Activated CD8-positive, alpha-beta memory T cell treated with anti-CD3 and anti-CD28 coated beads for 48 hours (primary cell): ENCODE measurements around the gene MARCKS.
"Not testable (repeated sequence)": the region's sequence is repeated elsewhere in the genome, so short reads cannot be mapped to it uniquely, and the experiment has no call there.

ENCODE experiments used
- DNase-seq, 3 experiments: peaks; one replicate each; pipeline ENCODE4 v3.0.0-alpha.2; 2020; ENCODE audit warnings: low read depth in 2 of 3, low spot score in 2 of 3

Gene MARCKS

GRCh38 chr6:113882336-113883022 lies 25.3 kb downstream of the MARCKS start:
- DNase-seq = no peak

- DNase-seq = no peak
Measured at GRCh38 chr6:113884011-113884410, 26.9 kb downstream of the MARCKS start.

- no peak for DNase-seq
Measured at GRCh38 chr6:113886512-113886911, 29.4 kb downstream of the MARCKS start.

- DNase-seq = no peak
Measured at GRCh38 chr6:113888493-113888892, 31.3 kb downstream of the MARCKS start.

GRCh38 chr6:113888956-113889630 lies 31.9 kb downstream of the MARCKS start:
- DNase-seq = no peak

- DNase-seq = no peak
Measured at GRCh38 chr6:113893451-113893850, 36.3 kb downstream of the MARCKS start.

GRCh38 chr6:113893866-113894265 lies 36.7 kb downstream of the MARCKS start:
- no peak for DNase-seq

- no peak for DNase-seq
Measured at GRCh38 chr6:113894712-113895674, 37.8 kb downstream of the MARCKS start.

- no peak for DNase-seq
Measured at GRCh38 chr6:113901482-113901881, 44.3 kb downstream of the MARCKS start.

GRCh38 chr6:113903666-113904330 lies 46.7 kb downstream of the MARCKS start:
- no peak for DNase-seq

GRCh38 chr6:113907102-113907815 lies 50.1 kb downstream of the MARCKS start:
- DNase-seq = no peak

- no peak for DNase-seq
Measured at GRCh38 chr6:113908801-113909200, 51.7 kb downstream of the MARCKS start.

- peak in 1 of 3 experiments; percentile 2 for DNase-seq
Measured at GRCh38 chr6:113909224-113909856, 52.2 kb downstream of the MARCKS start.

GRCh38 chr6:113910285-113910684 lies 53.1 kb downstream of the MARCKS start:
- DNase-seq = not testable (repeated sequence)
